Astrocyte (in vitro differentiated cells and primary cell): Measurements from ENCODE around the gene AMPD3. TPM values are rescaled to one million over a fixed set of nuclear protein-coding genes. Genes with fewer than 3 reads are reported as not detected.

ENCODE experiments used
- DNase-seq: peaks from one replicate; pipeline ENCODE4 v3.0.0-alpha.2; 2010; ENCODE audit warnings: low read depth
- FAIRE-seq: peaks from 2 replicates; lab custom pipeline; 2011; peaks lifted over from hg19 to GRCh38; lab: Jason Lieb, UNC
- H2AFZ ChIP-seq: 2 replicates; pipeline ENCODE4 v1.6.0; 2012; ENCODE audit warnings: low read depth, low read length, inconsistent platforms
- H3K27ac ChIP-seq: 2 replicates; pipeline ENCODE4 v1.5.1; 2011; ENCODE audit warnings: low read depth, low read length, inconsistent platforms
- H3K27me3 ChIP-seq: 2 replicates; pipeline ENCODE4 v1.6.0; 2011; ENCODE audit warnings: low read length, inconsistent platforms; ENCODE audit not compliant: insufficient read depth
- H3K36me3 ChIP-seq: 2 replicates; pipeline ENCODE4 v1.5.1; 2011; ENCODE audit warnings: low read length, inconsistent platforms; ENCODE audit not compliant: insufficient read depth
- H3K4me1 ChIP-seq: 2 replicates; pipeline ENCODE4 v1.5.1; 2011; ENCODE audit warnings: low read length, inconsistent platforms; ENCODE audit not compliant: insufficient read depth
- H3K4me2 ChIP-seq: 2 replicates; pipeline ENCODE4 v1.6.0; 2012; ENCODE audit warnings: low read length, inconsistent platforms
- H3K4me3 ChIP-seq: 2 replicates; pipeline ENCODE4 v1.5.1; 2011; ENCODE audit warnings: low read depth, mild to moderate bottlenecking, low read length, inconsistent platforms; ENCODE audit not compliant: insufficient read depth
- H3K79me2 ChIP-seq: 2 replicates; pipeline ENCODE4 v1.6.0; 2012; ENCODE audit warnings: mild to moderate bottlenecking, low read length, inconsistent platforms; ENCODE audit not compliant: insufficient read depth
- H3K9ac ChIP-seq: 2 replicates; pipeline ENCODE4 v1.6.0; 2012; ENCODE audit warnings: mild to moderate bottlenecking, low read length, inconsistent platforms
- H3K9me3 ChIP-seq: 2 replicates; pipeline ENCODE4 v1.5.1; 2012; ENCODE audit warnings: low read depth, mild to moderate bottlenecking, low read length, inconsistent platforms; ENCODE audit not compliant: insufficient read depth
- H4K20me1 ChIP-seq: 2 replicates; pipeline ENCODE4 v1.6.0; 2012; ENCODE audit warnings: low read length, inconsistent platforms; ENCODE audit not compliant: insufficient read depth
- H3K27ac Mint-ChIP-seq: one replicate; pipeline ENCODE4 v1.8.0; 2021; ENCODE audit warnings: mild to moderate bottlenecking, mixed read lengths; ENCODE audit not compliant: unreplicated experiment
- H3K27me3 Mint-ChIP-seq: one replicate; pipeline ENCODE4 v1.8.0; 2021; ENCODE audit warnings: low read depth, mixed read lengths; ENCODE audit not compliant: unreplicated experiment
- H3K36me3 Mint-ChIP-seq: one replicate; pipeline ENCODE4 v1.8.0; 2021; ENCODE audit warnings: low read depth, mixed read lengths; ENCODE audit not compliant: unreplicated experiment
- H3K4me1 Mint-ChIP-seq: one replicate; pipeline ENCODE4 v1.8.0; 2021; ENCODE audit warnings: low read depth, mixed read lengths; ENCODE audit not compliant: unreplicated experiment
- H3K4me3 Mint-ChIP-seq: one replicate; pipeline ENCODE4 v1.8.0; 2021; ENCODE audit warnings: mild to moderate bottlenecking, moderate library complexity, mixed read lengths; ENCODE audit not compliant: unreplicated experiment
- H3K9me3 Mint-ChIP-seq: one replicate; pipeline ENCODE4 v1.8.0; 2021; ENCODE audit warnings: mild to moderate bottlenecking, mixed read lengths; ENCODE audit not compliant: unreplicated experiment
- CTCF ChIP-seq: IDR thresholded peaks from 2 replicates; pipeline ENCODE4 v1.5.1; 2011; ENCODE audit warnings: low read depth, mild to moderate bottlenecking, inconsistent platforms, low read length, moderate library complexity; ENCODE audit not compliant: insufficient read depth
- EZH2 ChIP-seq: IDR thresholded peaks from 2 replicates; pipeline ENCODE4 v1.6.1; 2012; ENCODE audit warnings: mild to moderate bottlenecking, low read length, inconsistent platforms; ENCODE audit not compliant: insufficient read depth
- total RNA-seq: library from RNA; stranded (reverse); gene quantifications from 2 replicates; pipeline ENCODE4 v1.2.1, GENCODE V29; 2021

AMPD3 gene
- total RNA-seq, 1 donor from 2014 or later, result 5.6 TPM

GRCh38 chr11:10413268-10413667, 41.8 kb upstream of the AMPD3 start:
- no peak overlapping the region for H3K4me3 Mint-ChIP-seq
- no peak overlapping the region for H3K4me2 ChIP-seq
- H3K4me3 ChIP-seq, result no peak overlapping the region
- H3K79me2 ChIP-seq, result no peaks in the 10 kb centered on the region
- H4K20me1 ChIP-seq, result no peaks in the 10 kb centered on the region
- peaks cover 7% of the 10 kb centered on the region for H3K27me3 ChIP-seq
- no peaks in the 10 kb centered on the region for H3K9me3 Mint-ChIP-seq
- no peak for FAIRE-seq
- no peaks in the 10 kb centered on the region for H3K4me1 ChIP-seq
- no peaks in the 10 kb centered on the region for H3K9me3 ChIP-seq
- H3K4me1 Mint-ChIP-seq, result peaks cover 10% of the 10 kb centered on the region
- no peaks in the 10 kb centered on the region for H3K36me3 ChIP-seq
- H3K27ac ChIP-seq, result no peak overlapping the region
- H2AFZ ChIP-seq, result no peak overlapping the region
- H3K27me3 Mint-ChIP-seq, result peaks cover 3% of the 10 kb centered on the region
- TF ChIP-seq CTCF, result no peak
- no peak for TF ChIP-seq EZH2
- DNase-seq, result no peak
- H3K9ac ChIP-seq, result no peak overlapping the region
- no peak overlapping the region for H3K27ac Mint-ChIP-seq
- no peaks in the 10 kb centered on the region for H3K36me3 Mint-ChIP-seq

- Mint-ChIP-seq H3K27me3 (peaks cover 6% of the 10 kb centered on the region), H3K27ac (no peak overlapping the region), H3K9me3 (no peaks in the 10 kb centered on the region), H3K4me1 (peaks cover 10% of the 10 kb centered on the region), H3K36me3 (no peaks in the 10 kb centered on the region), H3K4me3 (no peak overlapping the region)
- H3K79me2 ChIP-seq, result no peaks in the 10 kb centered on the region
- peaks cover 7% of the 10 kb centered on the region for H3K27me3 ChIP-seq
- no peak overlapping the region for H3K27ac ChIP-seq
- H3K9me3 ChIP-seq, result no peaks in the 10 kb centered on the region
- FAIRE-seq (no peak), DNase-seq (no peak)
- no peaks in the 10 kb centered on the region for H3K4me1 ChIP-seq
- H3K4me2 ChIP-seq, result no peak overlapping the region
- H3K4me3 ChIP-seq, result no peak overlapping the region
- no peaks in the 10 kb centered on the region for H4K20me1 ChIP-seq
- no peaks in the 10 kb centered on the region for H3K36me3 ChIP-seq
- H3K9ac ChIP-seq, result no peak overlapping the region
- TF ChIP-seq EZH2 (no peak), CTCF (no peak)
- no peak overlapping the region for H2AFZ ChIP-seq
Observed at GRCh38 chr11:10414181-10414580, 40.9 kb upstream of the AMPD3 start.

- no peak overlapping the region for H3K4me2 ChIP-seq
- no peak overlapping the region for H3K27ac Mint-ChIP-seq
Observed at GRCh38 chr11:10414659-10415058, 40.4 kb upstream of the AMPD3 start.

More at GRCh38 chr11:10414659-10415058, 40.4 kb upstream of the AMPD3 start:
- no peak overlapping the region for H3K4me3 Mint-ChIP-seq
- H3K4me1 Mint-ChIP-seq, result peaks cover 10% of the 10 kb centered on the region
- Histone ChIP-seq H3K9ac (no peak overlapping the region), H3K9me3 (no peaks in the 10 kb centered on the region), H3K4me1 (no peaks in the 10 kb centered on the region), H4K20me1 (no peaks in the 10 kb centered on the region), H3K27ac (no peak overlapping the region), H3K4me3 (no peak overlapping the region), H3K27me3 (peaks cover 7% of the 10 kb centered on the region), H3K36me3 (no peaks in the 10 kb centered on the region), H2AFZ (no peak overlapping the region), H3K79me2 (no peaks in the 10 kb centered on the region)
- peaks cover 6% of the 10 kb centered on the region for H3K27me3 Mint-ChIP-seq
- H3K36me3 Mint-ChIP-seq, result no peaks in the 10 kb centered on the region
- DNase-seq, result peak; percentile 48
- no peak for FAIRE-seq
- TF ChIP-seq EZH2 (no peak), CTCF (no peak)
- no peaks in the 10 kb centered on the region for H3K9me3 Mint-ChIP-seq
